Measurements from ENCODE around the gene PSME3IP1. TPM values are rescaled to one million over a fixed set of nuclear protein-coding genes. Genes with fewer than 3 reads are reported as not detected.
"Not testable (repeated sequence)": the region's sequence is repeated elsewhere in the genome, so short reads cannot be mapped to it uniquely, and the experiment has no call there.

PSME3IP1 gene
- total and polyA plus RNA-seq, 12 donors, result 49.6 to 66.8 (median 61.4) TPM

DNA sequence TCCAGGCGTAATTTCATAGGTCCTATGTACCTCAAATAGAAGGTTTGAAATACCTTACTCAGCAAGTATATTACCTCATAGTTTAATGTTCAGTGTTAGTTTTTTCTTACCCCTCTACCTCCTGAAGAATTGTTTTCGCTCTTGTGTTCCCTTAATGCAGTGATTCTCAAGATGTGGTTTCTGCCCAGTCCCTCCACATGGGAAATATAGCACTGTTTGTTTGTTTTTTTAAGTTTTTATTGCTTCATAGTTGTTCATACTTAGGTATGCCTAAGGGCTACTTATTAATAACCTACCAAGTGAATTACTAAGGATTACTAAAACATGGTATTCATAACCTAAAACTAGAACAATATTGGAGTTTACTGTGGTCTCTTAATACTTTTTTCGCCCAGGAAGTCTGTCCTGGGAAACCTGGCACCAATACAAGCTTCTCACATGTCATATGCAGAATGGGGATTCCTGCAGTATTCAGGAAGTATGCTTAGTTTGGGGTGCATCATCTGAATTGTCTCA lies 5.3 kb upstream of the PSME3IP1 start:
- Histone ChIP-seq H3K36me3 (peaks cover 0 to 11% (median 0%) of the 10 kb centered on the region in 9 donors), H3K4me1 (peaks cover 0 to 72% (median 44%) of the 10 kb centered on the region in 9 donors), H3K27me3 (no peaks in the 10 kb centered on the region), H3K9me3 (no peaks in the 10 kb centered on the region), H3K27ac (no peak overlapping the region), H3K4me3 (no peak overlapping the region)
- WGBS, 2 donors, result 74 to 78% methylated on average over 3 of the region's 3 CpGs
- TF ChIP-seq, protein P1, sequence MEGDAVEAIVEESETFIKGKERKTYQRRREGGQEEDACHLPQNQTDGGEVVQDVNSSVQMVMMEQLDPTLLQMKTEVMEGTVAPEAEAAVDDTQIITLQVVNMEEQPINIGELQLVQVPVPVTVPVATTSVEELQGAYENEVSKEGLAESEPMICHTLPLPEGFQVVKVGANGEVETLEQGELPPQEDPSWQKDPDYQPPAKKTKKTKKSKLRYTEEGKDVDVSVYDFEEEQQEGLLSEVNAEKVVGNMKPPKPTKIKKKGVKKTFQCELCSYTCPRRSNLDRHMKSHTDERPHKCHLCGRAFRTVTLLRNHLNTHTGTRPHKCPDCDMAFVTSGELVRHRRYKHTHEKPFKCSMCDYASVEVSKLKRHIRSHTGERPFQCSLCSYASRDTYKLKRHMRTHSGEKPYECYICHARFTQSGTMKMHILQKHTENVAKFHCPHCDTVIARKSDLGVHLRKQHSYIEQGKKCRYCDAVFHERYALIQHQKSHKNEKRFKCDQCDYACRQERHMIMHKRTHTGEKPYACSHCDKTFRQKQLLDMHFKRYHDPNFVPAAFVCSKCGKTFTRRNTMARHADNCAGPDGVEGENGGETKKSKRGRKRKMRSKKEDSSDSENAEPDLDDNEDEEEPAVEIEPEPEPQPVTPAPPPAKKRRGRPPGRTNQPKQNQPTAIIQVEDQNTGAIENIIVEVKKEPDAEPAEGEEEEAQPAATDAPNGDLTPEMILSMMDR (IDR thresholded peaks at IDR 0.05), result no peak
- ATAC-seq (no peak), DNase-seq (no peak)
- intact Hi-C loops (cut with DNase I), result no loop called here

DNA sequence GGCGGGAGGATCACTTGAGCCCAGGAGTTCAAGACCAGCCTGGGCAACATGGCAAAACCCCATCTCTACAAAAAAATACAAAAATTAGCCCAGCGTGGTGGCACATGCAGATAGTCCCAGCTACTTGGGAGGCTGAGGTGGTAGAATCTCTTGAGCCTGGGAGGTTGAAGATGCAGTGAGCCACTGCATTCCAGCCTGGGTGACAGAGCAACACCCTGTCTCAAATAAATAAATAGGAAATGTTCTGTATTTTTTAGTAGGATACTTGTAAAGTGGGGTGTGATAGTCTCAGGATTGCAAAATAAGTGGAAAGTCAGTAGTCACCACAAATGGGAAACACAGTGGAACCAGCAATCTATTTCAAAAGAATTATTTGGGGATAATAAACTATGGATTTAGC lies 4.3 kb upstream of the PSME3IP1 start:
- Histone ChIP-seq H3K36me3 (peaks cover 0 to 11% (median 0%) of the 10 kb centered on the region in 9 donors), H3K27ac (no peak overlapping the region), H3K27me3 (no peaks in the 10 kb centered on the region), H3K9me3 (no peaks in the 10 kb centered on the region), H3K4me3 (no peak overlapping the region), H3K4me1 (peaks cover 0 to 68% (median 41%) of the 10 kb centered on the region in 9 donors)
- TF ChIP-seq, protein P1 (IDR thresholded peaks at IDR 0.05), result no peak
- 94 to 98% methylated on average over 2 of the region's 2 CpGs for WGBS, 2 donors
- DNase-seq, result no peak
- intact Hi-C loops (cut with DNase I), result no loop called here
- no peak for ATAC-seq

GRCh38 chr16:57189527-57189926 lies 3.7 kb upstream of the PSME3IP1 start:
- 97 to 98% methylated on average over 4 of the region's 4 CpGs for WGBS, 2 donors

GRCh38 chr16:57188711-57189002 lies 2.8 kb upstream of the PSME3IP1 start:
- H3K4me1 ChIP-seq, result peaks cover 0 to 68% (median 42%) of the 10 kb centered on the region in 9 donors

More at GRCh38 chr16:57189527-57189926, 3.7 kb upstream of the PSME3IP1 start:
- Histone ChIP-seq H3K36me3 (peaks cover 0 to 11% (median 0%) of the 10 kb centered on the region in 9 donors), H3K4me1 (peaks cover 0 to 68% (median 43%) of the 10 kb centered on the region in 9 donors)
- not testable (repeated sequence) for H3K27me3 ChIP-seq, H3K27ac ChIP-seq, H3K4me3 ChIP-seq, ATAC-seq, H3K9me3 ChIP-seq, DNase-seq
- intact Hi-C loops (cut with DNase I), result loop anchor here in 1 of 10 donors (5.0 kb wide), 1 partner anchor 108 kb away; no protein-coding TSS in a partner anchor

GRCh38 chr16:57187902-57188710 lies 2.3 kb upstream of the PSME3IP1 start:
- intact Hi-C loops (cut with DNase I), result loop anchor here in 1 of 10 donors (5.0 kb wide), 1 partner anchor 109 kb away; no protein-coding TSS in a partner anchor
- H3K4me3 ChIP-seq, result peak overlapping the region in 8 of 10 donors; percentile 76 to 97 (median 80)
- peaks cover 0 to 65% (median 43%) of the 10 kb centered on the region in 9 donors for H3K4me1 ChIP-seq
- peak overlapping the region in 7 of 10 donors; percentile 85 to 96 (median 92) for H3K27ac ChIP-seq
- not testable (repeated sequence) for DNase-seq, ATAC-seq, H3K27me3 ChIP-seq, H3K9me3 ChIP-seq
- H3K36me3 ChIP-seq, result peaks cover 0 to 11% (median 0%) of the 10 kb centered on the region in 9 donors
- WGBS, 2 donors, result 81 to 84% methylated on average over 17 to 18 of the region's 18 CpGs

More at GRCh38 chr16:57188711-57189002, 2.8 kb upstream of the PSME3IP1 start:
- Histone ChIP-seq H3K36me3 (peaks cover 0 to 11% (median 0%) of the 10 kb centered on the region in 9 donors), H3K27me3 (no peaks in the 10 kb centered on the region), H3K4me3 (no peak overlapping the region), H3K27ac (no peak overlapping the region), H3K9me3 (no peaks in the 10 kb centered on the region)
- TF ChIP-seq, protein P1 (IDR thresholded peaks at IDR 0.05), result no peak
- WGBS, 2 donors, result 92 to 95% methylated on average over 9 of the region's 9 CpGs
- ATAC-seq (no peak), DNase-seq (no peak)
- intact Hi-C loops (cut with DNase I), result loop anchor here in 1 of 10 donors (5.0 kb wide), 1 partner anchor 109 kb away; no protein-coding TSS in a partner anchor
